SK-N-SH treated with all-trans-retinoic acid at 6 μM for 48 hours (cell line): ENCODE measurements around the gene APCDD1L.

Source experiments
- ATAC-seq: fragments of 200-7000 bp; cut with Tn5 transposase; 3 replicates; pipeline ENCODE4 v1.9.1; 2020; ENCODE audit warnings: mild to moderate bottlenecking, moderate library complexity
- ARNTL ChIP-seq: fragments of 450-650 bp; formaldehyde crosslinking; IDR thresholded peaks from 2 replicates; pipeline ENCODE4 v1.5.0; 2020; ENCODE audit warnings: low read depth, mild to moderate bottlenecking, moderate library complexity, borderline replicate concordance
- BACH2 ChIP-seq: fragments of 250-450 bp; sonication (Bioruptor Pico); IDR thresholded peaks from 2 replicates; pipeline ENCODE4 v1.9.0; 2021; ENCODE audit warnings: mild to moderate bottlenecking, borderline replicate concordance
- CSDC2 ChIP-seq: fragments of 250-450 bp; sonication (Bioruptor Pico); IDR thresholded peaks from 2 replicates; pipeline ENCODE4 v1.5.0; 2020; ENCODE audit warnings: mild to moderate bottlenecking, moderate library complexity
- ESRRG ChIP-seq: fragments of 250-450 bp; sonication (Bioruptor Pico); IDR thresholded peaks from 2 replicates; pipeline ENCODE4 v1.6.1; 2021; ENCODE audit warnings: mild to moderate bottlenecking
- OSR1 ChIP-seq: fragments of 250-450 bp; sonication (Bioruptor Pico); IDR thresholded peaks from 2 replicates; pipeline ENCODE4 v1.8.0; 2022; ENCODE audit warnings: moderate library complexity, mild to moderate bottlenecking, inconsistent platforms
- RARB ChIP-seq: fragments of 250-450 bp; sonication (Bioruptor Pico); IDR thresholded peaks from 2 replicates; pipeline ENCODE4 v1.8.0; 2021; ENCODE audit warnings: mild to moderate bottlenecking, moderate library complexity
- TOX ChIP-seq: fragments of 250-450 bp; sonication (Bioruptor Pico); IDR thresholded peaks from 2 replicates; pipeline ENCODE4 v1.8.0; 2021; ENCODE audit warnings: mild to moderate bottlenecking, moderate library complexity, borderline replicate concordance
- ZFP3 ChIP-seq: fragments of 250-450 bp; sonication (Bioruptor Pico); IDR thresholded peaks from 2 replicates; pipeline ENCODE4 v1.5.0; 2020; ENCODE audit warnings: mild to moderate bottlenecking, moderate library complexity
- TF ChIP-seq, protein P1 (sequence below): fragments of 250-450 bp; sonication (Bioruptor Pico); IDR thresholded peaks from 2 replicates; pipeline ENCODE4 v1.8.0; 2021; ENCODE audit warnings: low read depth, mild to moderate bottlenecking, moderate library complexity, borderline replicate concordance
- TF ChIP-seq, protein P2 (sequence below): fragments of 250-450 bp; sonication (Bioruptor Pico); IDR thresholded peaks from 2 replicates; pipeline ENCODE4 v1.5.0; 2020; ENCODE audit warnings: mild to moderate bottlenecking, moderate library complexity
- TF ChIP-seq, protein P3 (sequence below): fragments of 250-450 bp; sonication (Bioruptor Pico); IDR thresholded peaks from 2 replicates; pipeline ENCODE4 v1.5.1; 2021; ENCODE audit warnings: mild to moderate bottlenecking, moderate library complexity

Gene APCDD1L

DNA sequence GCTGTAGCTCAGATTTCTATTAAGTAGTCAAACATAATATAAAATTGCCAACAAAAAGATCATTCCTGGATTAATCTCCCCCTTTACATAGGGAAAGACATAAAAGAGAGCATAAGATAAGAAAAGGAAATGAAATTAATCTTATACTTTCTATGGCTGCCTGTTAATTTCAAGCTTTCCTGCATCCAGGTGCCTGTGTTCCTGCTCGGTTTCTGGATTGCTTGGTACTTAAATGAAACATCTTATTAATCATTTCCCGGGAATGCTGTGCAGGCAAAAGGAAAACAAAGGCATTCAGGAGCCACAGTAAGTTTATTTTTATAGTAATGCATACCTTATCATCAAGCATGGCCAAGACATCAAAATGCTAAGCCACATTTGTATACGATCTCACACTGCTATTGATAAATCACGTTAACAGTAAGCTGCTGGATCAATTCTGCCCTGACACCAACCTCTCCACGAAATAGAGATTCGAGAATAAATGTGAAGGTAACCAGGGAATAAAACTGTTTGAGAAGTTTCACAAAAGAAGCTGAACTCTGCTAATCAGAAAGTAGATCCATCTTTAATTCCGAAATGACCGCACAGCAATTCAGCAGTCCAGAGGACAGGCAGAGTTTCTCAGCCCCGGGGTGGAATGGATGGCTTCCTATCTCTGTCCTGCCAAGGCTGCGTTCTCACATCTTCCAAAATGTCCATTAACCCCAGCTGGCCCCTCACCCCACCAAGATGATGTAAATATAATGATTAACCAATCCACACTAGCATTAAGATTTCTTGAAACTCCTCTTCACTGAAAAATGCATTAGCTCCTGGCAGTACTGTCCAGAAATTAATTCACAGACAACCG is 32.6 kb upstream of the APCDD1L start (continued):
- TF ChIP-seq, protein P1, sequence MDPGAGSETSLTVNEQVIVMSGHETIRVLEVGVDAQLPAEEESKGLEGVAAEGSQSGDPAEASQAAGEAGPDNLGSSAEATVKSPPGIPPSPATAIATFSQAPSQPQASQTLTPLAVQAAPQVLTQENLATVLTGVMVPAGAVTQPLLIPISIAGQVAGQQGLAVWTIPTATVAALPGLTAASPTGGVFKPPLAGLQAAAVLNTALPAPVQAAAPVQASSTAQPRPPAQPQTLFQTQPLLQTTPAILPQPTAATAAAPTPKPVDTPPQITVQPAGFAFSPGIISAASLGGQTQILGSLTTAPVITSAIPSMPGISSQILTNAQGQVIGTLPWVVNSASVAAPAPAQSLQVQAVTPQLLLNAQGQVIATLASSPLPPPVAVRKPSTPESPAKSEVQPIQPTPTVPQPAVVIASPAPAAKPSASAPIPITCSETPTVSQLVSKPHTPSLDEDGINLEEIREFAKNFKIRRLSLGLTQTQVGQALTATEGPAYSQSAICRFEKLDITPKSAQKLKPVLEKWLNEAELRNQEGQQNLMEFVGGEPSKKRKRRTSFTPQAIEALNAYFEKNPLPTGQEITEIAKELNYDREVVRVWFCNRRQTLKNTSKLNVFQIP (CRISPR knock-in tag): no peak
- TF ChIP-seq OSR1 (CRISPR knock-in tag): no peak
- no peak for TF ChIP-seq ZFP3 (CRISPR knock-in tag)
- TF ChIP-seq, protein P2, sequence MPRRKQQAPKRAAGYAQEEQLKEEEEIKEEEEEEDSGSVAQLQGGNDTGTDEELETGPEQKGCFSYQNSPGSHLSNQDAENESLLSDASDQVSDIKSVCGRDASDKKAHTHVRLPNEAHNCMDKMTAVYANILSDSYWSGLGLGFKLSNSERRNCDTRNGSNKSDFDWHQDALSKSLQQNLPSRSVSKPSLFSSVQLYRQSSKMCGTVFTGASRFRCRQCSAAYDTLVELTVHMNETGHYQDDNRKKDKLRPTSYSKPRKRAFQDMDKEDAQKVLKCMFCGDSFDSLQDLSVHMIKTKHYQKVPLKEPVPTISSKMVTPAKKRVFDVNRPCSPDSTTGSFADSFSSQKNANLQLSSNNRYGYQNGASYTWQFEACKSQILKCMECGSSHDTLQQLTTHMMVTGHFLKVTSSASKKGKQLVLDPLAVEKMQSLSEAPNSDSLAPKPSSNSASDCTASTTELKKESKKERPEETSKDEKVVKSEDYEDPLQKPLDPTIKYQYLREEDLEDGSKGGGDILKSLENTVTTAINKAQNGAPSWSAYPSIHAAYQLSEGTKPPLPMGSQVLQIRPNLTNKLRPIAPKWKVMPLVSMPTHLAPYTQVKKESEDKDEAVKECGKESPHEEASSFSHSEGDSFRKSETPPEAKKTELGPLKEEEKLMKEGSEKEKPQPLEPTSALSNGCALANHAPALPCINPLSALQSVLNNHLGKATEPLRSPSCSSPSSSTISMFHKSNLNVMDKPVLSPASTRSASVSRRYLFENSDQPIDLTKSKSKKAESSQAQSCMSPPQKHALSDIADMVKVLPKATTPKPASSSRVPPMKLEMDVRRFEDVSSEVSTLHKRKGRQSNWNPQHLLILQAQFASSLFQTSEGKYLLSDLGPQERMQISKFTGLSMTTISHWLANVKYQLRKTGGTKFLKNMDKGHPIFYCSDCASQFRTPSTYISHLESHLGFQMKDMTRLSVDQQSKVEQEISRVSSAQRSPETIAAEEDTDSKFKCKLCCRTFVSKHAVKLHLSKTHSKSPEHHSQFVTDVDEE (CRISPR knock-in tag): no peak
- no peak for TF ChIP-seq ESRRG (CRISPR knock-in tag)
- TF ChIP-seq, protein P3, sequence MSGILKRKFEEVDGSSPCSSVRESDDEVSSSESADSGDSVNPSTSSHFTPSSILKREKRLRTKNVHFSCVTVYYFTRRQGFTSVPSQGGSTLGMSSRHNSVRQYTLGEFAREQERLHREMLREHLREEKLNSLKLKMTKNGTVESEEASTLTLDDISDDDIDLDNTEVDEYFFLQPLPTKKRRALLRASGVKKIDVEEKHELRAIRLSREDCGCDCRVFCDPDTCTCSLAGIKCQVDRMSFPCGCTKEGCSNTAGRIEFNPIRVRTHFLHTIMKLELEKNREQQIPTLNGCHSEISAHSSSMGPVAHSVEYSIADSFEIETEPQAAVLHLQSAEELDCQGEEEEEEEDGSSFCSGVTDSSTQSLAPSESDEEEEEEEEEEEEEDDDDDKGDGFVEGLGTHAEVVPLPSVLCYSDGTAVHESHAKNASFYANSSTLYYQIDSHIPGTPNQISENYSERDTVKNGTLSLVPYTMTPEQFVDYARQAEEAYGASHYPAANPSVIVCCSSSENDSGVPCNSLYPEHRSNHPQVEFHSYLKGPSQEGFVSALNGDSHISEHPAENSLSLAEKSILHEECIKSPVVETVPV: no peak

DNA sequence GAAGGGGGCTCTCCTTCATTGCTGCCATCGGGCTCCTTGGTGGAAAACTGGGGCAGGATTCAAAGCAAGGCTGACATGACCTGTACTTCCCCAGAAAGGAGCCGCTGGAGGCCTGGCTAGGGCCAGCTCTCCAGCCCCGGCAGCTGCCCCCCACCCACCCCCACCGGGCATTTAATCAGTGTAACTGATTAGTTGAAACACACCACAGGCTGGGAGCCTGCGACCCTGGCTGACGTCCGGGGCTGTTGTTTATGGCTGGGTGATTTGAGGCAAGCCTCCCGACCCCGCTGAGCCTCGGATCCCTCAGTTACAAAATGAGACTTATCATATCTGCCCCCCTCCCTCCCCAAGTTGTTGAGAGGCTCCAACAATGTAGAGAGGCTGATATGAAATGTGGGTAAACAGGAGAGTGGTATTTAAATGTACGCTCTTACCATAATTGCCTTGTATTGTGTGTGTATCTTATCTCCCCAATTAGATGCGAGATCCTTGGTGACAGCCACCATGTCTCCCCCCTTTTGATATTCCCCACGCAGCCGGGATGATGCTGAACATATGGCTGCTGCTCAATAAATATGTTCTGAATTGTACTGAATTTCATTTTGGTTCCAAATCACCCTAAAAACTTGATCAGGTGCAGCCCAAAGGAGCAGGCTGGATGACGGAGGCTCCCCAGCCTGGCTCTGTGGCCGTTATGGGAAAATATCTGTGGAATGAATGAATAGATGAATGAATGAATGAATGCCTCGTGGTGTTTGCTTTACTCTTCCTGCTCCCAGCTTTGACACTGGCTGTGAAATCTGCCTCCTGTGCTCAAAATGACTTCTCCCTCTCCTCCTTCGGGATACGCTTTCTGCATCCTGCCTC is 31.8 kb upstream of the APCDD1L start:
- TF ChIP-seq ZFP3 (CRISPR knock-in tag) (no peak), RARB (no peak), OSR1 (CRISPR knock-in tag) (no peak)
- TF ChIP-seq, protein P3: no peak
- no peak for ATAC-seq

DNA sequence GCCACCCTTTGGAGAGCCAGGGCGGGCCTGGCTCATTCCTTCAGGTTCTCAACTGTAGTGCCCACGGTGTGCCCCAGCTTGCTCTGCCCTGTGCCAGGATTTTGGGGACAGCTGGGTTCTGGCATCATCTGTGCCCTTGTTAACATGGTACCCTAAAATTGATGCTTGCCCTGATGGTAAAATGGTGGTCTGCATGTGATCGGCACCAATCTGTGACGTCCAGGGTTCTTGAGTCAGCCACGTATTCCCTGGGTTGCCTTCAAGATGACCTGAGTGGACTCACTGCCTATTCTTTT is 31.2 kb upstream of the APCDD1L start:
- TF ChIP-seq ARNTL (no peak), TOX (CRISPR knock-in tag) (no peak), CSDC2 (CRISPR knock-in tag) (no peak), ZFP3 (CRISPR knock-in tag) (no peak), BACH2 (CRISPR knock-in tag) (no peak)
- TF ChIP-seq, protein P2 (CRISPR knock-in tag): no peak
- TF ChIP-seq, protein P3: no peak
- ATAC-seq: no peak
